HG02885 (cell line): ENCODE measurements around the gene CTAG1B.
"Not testable (repeated sequence)": the region's sequence is repeated elsewhere in the genome, so short reads cannot be mapped to it uniquely, and the experiment has no call there.

Experiments
- ATAC-seq: cut with Tn5 transposase; IDR thresholded peaks from one replicate; pipeline ENCODE4 v1.9.1; 2021; ENCODE audit warnings: mild to moderate bottlenecking; ENCODE audit not compliant: unreplicated experiment, poor library complexity

Gene CTAG1B

DNA sequence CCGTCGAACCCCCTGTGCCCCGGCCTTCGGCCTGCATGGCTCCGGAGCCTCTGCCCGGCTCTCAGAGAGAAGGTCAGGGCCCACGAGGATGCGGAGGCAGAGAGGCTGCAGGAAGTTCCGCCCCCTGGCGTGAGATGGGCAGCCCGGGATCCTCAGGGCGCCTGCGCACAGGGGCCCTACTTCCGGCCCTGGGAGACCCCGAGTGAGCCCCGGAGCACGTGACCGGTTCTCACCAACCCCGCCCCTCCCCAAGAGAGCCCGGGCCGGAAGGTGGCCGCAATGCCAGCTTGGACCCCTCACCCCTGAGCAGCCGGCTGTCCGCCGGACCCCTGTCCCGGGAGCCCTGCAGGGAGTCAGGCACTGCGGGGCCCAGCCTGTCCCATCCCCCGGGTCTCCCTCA, at the start of gene CTAG1B:
Gene CTAG1B, minus strand, starts transcription at position 101 of the 400 bp plus-strand sequence. Its CDS starts 64 bp downstream, at position 37.
- ATAC-seq: not testable (repeated sequence)

DNA sequence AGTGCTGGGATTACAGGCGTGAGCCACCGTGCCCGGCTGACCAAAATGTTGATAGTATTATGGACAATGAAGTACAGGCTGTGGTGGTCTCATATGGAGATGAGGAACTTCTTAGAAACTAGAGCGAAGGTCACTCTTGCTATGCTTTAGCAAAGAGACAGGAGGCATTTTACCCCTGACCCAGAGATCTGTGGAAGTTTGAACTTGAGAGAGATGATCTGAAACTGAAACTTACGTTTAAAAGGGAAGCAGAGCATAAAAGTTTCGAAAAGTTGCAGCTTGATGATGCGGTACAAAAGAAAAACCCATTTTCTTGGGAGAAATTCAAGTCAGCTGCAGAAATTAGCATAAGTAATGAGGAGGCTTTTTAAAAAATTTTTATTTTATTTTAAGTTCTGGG, 42.8 kb upstream of the CTAG1B start:
- ATAC-seq: no peak

DNA sequence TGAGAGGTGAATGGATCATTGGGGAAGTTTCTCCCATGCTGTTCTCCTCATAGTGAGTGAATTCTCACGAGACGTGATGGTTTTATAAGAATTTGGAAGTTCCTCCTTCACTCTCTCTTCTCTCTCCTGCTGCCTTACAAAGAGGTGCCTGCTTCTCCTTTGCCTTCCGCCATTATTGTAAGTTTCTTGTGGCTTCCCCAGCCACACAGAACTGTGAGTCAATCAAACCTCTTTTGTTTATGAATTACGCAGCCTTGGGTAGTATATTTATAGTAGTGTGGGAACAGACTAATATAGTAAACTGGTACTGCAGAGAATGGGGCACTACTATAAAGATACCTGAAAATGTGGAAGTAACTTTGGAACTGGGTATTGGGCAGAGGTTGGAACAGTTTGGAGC, 42.1 kb upstream of the CTAG1B start:
- no peak for ATAC-seq

DNA sequence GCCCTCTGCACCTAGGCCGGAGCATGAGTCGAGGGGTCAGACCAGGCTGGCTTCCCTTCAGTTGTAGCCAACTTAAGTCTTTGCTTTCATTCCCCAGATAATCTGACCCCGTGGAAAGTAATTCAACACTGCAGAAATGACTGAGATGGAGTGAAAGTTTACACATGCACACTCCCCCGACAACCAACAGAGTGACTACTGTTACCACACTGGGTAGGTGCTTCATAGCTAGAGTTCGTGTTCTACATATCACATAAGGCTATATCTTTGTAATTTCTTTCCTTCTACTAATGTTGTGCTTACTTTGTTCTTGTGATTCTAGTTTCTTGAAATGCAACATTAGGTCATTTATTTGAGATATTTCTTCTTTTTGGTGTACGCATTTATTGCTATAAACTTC, 41.5 kb upstream of the CTAG1B start:
- no peak for ATAC-seq

DNA sequence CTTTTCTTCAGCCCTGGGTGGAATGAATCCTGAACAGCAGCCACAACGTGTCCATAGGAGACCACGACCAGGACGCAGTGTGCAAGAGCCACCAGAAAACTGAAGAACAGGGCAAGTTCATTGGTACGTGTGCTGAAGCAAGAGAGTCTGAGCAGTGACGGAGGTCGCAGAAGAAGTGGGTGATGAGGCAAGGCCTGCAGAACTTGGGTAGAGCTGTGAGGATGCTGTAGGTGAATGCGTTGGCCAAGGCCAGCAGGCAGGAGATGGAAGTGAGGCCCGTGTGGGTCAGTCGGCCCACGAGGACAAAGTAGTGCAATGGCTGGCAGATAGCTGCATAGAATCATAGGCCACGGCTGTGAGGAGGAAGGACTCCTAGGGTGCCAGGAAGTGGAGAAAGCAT, 39.9 kb upstream of the CTAG1B start:
- ATAC-seq: no peak

DNA sequence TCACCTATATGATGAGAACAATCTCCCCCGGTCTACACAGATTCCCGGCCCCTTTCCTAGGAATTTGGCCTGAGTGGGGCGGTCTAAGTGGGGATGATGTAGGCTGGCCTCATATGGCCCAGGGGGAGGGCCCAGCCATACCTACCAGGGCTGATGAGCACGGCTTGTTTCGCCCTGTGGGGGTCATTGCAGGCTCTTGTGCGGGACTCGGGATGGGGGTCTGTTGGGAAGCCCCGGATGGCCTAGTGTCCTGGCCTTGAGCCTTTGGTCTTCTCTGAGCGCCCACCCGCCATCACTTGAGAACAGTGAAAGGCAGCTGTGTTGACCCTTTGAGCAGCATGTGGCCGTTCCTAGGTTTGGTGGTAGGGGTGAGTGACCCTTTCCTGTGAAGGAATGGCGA, 39.1 kb upstream of the CTAG1B start:
- ATAC-seq: no peak

DNA sequence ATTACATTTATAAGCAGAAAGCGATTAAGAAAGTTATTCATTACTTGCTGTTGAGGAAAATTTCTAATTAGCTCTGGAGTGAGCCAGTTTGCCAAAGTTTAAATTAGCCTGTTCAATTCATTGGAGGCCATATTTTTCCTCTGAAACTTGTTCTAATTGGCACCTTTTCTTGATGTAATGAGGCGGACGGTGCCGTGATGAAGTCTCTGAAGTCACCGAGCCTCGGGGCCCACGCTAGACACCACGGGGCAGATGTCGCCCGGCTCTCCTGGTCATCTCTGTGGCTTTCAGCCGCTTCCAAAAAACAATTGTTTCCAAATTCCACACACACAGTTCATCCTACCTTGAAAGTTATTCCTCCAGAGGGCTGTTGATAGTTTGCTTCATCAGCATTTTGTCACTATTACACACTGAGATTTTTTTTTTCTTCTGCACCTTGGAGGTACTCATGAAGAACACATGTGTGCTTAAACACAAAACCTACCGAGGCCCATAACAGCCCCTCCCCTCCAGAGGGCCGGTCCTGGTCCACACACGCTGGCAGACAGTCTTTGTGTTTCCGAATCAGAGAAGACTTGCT, 38.2 kb upstream of the CTAG1B start:
- no peak for ATAC-seq

DNA sequence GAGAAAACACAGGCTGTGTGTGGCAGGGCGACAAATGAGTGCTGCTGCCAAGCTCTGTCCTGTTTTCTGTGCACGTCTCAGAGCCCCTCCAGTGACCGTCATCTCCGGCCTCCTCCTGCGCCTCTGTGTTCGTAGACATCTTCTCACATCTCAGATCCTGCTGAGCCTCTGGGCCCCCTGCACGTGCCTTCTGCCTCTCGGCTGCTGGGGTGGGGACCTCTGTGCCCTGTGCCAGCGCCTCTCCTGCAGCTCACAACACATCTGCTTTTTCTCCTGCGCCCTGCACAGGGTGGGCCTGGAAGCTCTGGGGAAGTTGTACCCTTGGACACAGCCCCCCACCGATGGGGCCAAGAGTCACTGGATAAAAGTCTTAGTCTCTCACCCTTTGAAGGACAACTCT, 36.7 kb upstream of the CTAG1B start:
- no peak for ATAC-seq

DNA sequence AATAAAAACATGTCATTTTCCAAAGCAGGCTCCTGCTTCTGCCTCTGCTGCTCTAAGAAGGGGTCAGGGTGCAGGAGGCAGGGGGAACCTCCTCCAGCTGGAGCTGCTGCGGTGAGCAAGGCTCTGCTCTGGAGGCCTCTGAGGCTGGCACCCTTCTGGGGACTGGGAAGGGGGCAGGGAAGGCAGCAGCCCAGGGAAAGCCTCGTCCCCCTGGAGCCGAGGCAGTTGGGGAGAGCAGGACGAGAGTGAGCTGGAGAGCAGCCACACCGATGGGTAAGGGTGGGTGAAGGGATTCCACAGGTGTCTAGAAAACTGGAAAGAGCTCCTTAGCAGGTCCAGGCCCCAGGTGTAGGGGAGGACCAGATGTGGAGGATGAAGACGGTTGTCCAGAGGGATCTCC, 36.3 kb upstream of the CTAG1B start:
- no peak for ATAC-seq

DNA sequence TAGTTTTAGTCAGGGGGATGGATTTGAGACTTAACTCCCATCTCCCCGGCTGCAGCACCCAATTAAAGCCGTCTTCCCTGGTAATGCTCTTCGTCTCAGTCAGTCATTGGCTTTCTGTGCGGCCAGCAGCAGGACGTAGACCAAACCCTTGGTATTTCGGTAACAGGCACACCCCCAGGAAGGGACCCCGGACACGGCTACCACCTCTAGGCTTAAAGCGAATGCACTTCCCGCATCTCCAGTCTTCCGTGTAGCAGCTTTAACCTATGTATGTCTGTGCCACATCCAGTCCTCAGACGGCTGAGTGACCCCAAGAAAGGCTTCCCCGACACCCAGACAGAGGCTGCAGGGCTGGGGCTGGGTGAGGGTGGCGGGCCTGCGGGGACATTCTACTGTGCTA, 35.8 kb upstream of the CTAG1B start:
- no peak for ATAC-seq

DNA sequence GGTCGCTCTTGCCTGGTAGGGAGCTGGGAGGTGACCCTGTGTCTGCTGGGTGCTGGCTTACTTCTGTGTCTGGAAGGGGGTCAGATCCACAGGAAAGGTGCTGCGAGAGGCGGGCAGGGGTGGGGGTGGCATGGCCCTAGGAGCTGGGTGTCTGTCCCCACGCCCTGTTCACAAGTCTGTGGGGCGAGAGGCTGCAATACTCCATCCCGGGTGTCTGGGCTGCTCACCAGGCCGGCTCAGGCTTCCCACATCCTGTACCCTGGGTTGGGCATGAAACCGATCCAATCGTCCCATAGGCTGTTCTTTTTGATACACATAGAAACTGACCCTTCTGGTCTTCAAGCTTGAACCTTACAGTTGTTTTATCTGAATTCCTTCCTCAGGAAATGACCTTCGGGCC, 35.3 kb upstream of the CTAG1B start:
- ATAC-seq: no peak

DNA sequence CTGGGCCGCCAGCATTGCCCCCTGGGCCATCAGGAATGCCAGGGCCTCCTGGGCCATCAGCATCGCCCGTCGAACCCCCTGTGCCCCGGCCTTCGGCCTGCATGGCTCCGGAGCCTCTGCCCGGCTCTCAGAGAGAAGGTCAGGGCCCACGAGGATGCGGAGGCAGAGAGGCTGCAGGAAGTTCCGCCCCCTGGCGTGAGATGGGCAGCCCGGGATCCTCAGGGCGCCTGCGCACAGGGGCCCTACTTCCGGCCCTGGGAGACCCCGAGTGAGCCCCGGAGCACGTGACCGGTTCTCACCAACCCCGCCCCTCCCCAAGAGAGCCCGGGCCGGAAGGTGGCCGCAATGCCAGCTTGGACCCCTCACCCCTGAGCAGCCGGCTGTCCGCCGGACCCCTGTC, 34.3 kb upstream of the CTAG1B start, which contains the start of gene CTAG2:
Gene CTAG2, minus strand, starts transcription at position 167 of the 400 bp plus-strand sequence. Its CDS starts 64 bp downstream, at position 103.
- ATAC-seq: not testable (repeated sequence)

DNA sequence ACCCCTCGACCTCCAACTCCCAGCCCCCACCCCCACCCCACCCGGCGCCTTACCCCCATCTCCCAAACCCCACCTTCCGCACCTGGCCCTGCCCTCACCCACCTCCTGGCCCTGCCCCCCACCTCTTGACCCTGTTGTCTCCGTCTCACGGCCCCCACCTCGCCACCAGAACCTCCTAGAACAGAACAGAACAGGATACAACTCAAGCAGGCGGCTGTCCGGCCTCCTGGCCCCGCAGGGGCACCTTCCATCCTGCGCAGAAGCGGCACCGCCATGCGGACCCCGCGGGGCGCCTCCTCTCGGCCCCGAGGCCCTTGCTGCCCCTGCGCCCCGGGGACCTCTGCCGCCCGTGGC, 33.9 kb upstream of the CTAG1B start:
- ATAC-seq: no peak

DNA sequence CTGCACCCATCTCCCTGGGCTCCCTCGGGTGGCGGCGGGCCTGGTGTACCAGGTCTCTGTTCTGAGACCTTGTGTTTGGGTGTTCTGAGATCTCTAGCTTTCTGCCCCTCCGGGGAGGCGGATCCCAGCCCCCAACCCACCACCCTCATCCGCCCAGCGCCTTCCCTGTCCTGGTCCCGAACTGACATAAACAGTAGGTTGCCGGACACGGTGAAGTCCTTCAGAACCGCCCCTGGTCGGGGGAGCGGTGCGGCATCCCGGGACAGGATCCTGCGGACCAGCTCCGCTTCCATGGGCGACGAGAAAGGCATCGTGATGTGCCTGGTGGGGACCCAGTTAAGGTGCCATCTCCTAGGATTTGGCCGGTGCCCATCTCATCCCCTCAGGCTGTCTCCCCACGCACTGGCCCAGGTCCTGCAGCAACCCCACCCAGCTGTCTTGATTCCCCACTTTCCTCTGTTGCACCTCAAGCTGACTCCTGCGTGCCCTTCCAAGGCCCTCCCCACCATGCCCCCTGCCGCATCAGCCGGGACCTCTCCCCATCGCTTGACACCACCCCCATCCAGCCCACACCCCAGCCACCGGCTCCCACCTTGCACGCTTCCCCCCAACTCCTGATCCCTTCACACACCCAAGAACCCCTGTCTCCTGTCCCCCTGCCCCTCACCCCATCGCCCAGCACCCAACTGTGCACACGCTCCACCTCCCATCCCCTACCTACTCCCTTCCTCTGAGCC, 33.4 kb upstream of the CTAG1B start:
- ATAC-seq: no peak

DNA sequence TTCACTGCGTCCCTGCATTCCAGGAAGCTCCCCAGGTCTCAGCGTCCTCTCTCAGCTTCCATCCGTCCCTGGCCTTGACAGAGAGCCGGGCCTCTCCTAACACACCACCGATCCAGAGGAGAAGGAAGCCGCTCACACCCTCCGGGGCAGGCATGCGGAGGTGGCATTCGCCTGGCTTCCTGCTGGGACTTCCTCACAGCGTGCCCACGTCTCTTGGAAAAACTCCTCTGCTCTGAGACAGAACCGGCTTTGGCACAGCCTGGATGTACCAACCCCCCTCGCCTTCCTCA, 31.1 kb upstream of the CTAG1B start:
- ATAC-seq: no peak

DNA sequence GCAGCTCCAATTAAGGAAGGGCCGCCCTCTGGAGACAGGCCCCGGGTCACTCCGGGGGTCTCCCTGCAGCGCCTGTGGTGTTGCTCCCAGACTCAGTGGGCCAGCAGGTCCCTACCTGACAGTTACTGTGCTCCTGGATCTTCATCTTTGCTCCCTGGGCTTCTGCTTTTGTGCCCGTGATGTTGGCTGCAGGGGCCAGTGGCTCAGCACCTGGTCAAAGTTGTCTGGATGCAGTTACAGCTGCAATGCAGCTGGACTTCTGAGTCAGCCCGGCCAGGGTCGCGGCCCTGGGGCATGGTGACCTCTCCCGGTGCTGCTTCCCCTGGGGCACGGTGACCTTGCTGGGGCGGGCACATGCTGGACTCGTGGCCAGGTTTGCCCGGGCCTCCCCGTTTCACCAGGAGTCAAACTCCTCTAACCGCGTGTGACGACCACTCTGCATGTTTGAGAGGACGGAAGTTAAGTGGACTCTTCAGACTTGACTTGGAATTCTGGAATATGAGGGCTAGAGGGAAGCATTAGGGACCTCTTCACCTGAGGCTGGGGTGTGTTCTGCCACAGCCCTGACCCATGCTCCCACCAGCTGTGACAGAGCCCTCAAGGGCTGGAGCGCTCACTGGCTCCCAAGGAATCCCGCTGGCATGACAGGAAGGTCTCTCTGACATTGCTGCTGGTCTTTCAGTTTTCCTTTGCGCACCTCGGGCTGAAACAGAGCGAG, 30.6 kb upstream of the CTAG1B start:
- no peak for ATAC-seq

DNA sequence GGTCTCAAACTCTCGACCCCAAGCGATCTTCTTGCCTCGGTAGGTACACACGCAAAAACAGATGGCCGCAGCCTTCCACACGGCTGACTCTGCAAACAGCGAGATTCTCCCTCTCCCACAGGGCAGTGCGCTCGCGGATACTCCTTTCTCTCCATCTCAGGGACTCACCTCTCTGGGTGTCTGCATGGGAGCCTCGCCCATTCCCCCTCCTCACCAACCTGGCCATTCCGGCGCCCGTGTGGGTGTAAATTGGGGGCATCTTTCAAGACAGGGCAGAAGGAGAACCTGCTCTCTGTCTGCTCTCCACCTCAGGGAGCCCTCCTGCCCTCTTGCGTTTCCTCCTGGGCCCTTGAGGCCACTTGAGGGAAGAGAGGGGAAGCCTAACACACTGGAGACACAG, 29.8 kb upstream of the CTAG1B start:
- ATAC-seq: no peak

DNA sequence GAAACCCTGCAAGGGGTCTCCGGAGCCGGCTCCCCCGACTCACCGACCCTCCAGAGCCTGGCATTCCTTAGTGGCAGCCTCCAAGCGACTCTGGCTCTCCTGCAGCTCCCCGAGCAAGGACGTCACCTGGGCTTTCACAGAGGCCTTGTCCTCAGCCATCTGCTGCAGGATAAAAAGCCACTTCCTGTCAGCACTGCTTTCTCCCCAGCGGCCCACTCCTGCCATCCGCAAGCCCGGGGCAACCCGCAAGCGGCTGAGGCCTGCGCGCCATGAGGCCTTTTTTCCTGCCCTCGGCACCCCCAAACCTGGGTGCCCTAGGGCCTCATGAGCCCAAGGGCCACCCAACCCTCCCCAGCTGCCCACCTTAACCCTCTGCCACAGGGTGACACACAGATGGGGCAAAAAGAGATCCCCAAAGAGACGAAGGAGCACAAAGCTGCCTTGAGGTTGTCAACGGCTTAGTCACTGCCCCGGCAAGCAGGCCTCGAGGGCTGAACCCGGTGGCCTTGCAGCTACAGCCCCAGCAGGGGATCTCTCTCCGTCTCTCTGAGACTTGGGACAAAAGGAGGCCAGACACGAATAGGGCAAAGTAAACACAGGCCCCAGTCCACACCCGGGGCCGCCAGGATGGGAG, 26.8 kb upstream of the CTAG1B start:
- ATAC-seq: not testable (repeated sequence)

DNA sequence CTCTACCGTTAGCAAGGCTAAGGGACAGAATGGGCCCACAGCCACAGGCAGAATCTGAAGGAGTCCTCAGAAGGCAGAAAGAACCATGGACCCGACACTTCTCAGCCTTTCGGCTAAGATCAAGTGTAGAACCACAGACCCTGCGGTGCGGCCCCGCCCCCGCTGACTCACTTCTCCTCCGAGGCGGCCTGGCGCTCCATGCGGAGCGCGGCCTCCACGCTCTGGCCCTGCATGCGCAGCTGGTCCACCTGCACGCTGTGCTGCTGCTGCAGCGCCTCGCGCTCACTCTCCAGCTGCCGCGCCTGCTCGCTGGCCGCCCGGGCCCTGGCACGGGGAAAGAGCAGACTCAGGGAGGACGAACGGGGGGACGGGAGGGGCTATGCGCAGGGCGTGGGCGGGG, 24.6 kb upstream of the CTAG1B start:
- ATAC-seq: not testable (repeated sequence)

DNA sequence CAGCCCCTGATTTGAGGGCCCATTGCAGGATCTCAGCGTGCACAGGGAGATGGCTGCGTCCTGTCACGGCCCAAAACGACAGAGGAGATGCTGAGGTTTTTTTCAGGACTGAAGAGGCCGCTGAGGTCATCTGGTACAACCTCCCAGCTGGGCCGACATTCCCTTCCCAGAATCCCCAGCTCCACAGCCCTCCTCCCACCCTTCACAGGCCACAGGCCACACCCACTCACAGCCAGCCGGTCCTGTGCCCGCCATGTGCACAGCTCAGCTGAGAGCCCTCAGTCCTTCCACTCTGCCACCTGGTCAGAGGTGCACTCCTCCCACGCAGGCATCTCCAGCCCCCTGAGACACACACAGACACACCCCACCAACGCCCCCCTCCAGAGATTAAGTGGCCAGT, 22.7 kb upstream of the CTAG1B start:
- not testable (repeated sequence) for ATAC-seq

DNA sequence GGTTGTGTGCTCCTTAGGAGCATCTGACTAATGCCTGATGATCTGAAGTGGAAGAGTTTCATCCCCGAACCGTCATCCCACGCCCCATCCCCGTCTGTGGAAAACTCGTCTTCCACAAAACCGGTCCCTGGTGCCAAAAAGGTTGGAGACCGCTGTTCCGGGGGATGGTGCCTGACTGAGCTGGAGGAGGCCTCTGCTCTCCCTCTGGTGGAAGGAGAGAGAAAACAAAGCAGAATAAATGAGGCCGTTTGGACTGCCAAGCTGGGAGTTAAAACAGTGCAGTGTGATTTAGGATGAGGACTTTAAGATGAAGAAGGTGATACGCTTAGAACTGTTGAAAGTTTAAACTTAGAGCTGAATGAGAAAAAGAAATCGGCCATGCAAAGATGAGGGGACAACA, 14.6 kb upstream of the CTAG1B start:
- ATAC-seq: not testable (repeated sequence)
